ENCODE measurements around the gene PRPF18. TPM values are rescaled to one million over a fixed set of nuclear protein-coding genes. Genes with fewer than 3 reads are reported as not detected.
A peak's percentile ranks its signal among the peaks of the same experiment; 100 is the strongest.

Gene PRPF18
- total RNA-seq, 1 donor from 2014 or later: 29.6 TPM

GRCh38 chr10:13637894-13638293, 51.1 kb downstream of the PRPF18 start:
- DNase-seq (ENCODE audit: low read depth, low spot score): no peak

DNA sequence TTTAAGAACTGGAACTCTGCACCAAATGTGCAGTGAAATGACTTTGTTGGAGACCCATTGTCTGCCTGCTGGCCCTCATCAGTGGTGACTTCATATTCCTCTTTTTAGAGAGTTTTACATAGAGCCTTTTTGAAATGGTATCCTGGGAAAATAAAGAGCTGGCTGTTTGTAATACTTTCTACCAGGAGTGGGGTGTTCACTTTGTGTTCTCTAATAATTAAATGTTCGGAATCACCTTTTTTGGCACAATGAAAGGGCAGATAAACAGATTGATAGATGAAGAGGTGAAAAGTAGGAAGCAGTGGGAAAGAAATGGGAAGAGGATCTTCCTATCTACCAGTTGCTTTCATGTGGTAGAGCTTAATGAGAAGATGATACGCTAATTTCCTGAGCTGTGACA, 55.5 kb downstream of the PRPF18 start:
- DNase-seq (ENCODE audit: low read depth, low spot score): no peak

DNA sequence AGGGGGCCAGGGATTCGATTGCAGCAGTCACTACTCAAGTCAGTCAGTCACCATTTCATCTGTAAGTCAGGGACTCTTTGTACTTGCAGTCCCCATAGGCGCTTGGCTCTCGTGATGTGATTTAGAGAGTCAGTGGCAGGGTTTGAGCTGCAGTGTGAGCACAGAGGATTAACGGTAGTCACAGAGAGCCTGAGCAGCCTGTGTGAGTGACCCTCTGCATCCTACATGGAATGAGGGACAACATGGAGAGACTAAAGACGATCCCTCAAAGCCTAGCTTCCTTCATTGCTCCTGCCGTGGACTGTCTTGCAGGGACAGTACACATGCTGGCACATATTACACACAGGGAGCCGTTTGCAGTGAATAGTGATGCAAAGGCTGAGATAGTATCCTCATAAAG, 56.3 kb downstream of the PRPF18 start:
- DNase-seq (ENCODE audit: low read depth, low spot score): no peak

DNA sequence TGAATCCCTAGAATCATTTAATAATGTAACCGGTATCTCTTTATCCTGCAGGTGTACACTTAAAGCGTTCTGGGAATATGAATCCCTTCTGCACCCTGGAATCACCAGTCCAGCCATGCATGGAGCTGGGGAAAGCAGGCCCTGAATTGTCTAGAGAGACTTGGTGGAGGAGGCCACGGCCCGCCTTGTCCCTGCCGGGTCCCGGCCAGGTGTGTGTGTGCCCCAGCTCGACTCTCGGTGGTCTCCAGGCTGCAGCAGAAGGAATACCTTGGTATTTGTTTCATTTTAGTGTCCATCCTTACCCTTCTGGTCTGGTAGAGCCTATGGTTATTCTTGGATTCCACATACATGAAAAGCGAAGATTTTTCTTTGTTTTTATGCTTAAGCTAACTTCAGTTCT, 58.1 kb downstream of the PRPF18 start:
- no peak for DNase-seq (ENCODE audit: low read depth, low spot score)

- no peak for DNase-seq (ENCODE audit: low read depth, low spot score)
These were observed 61.7 kb downstream of the PRPF18 start for GRCh38 chr10:13648425-13648824.

- DNase-seq (ENCODE audit: low read depth, low spot score): no peak
These were observed 63.2 kb downstream of the PRPF18 start for GRCh38 chr10:13649844-13650520.

DNA sequence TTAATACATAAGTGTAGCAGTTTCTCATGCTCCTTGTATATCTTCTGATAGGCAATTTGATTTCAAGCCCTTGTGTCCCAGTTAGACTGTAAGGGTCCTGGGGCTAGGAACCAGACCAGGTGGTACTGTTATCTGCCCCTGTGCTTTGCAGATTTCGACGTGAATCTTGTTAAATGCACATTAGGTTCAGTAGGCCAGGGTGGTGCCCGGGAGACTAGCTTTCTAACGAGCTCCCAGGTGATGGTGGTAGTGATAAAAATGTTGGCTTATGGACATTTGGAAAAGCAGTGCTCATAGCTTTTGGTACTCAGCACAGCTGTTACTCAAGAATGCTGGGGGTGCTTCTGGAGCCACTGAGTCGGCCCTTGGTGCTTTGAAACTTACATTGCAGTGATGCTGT, 64.2 kb downstream of the PRPF18 start:
- no peak for DNase-seq (ENCODE audit: low read depth, low spot score)

DNA sequence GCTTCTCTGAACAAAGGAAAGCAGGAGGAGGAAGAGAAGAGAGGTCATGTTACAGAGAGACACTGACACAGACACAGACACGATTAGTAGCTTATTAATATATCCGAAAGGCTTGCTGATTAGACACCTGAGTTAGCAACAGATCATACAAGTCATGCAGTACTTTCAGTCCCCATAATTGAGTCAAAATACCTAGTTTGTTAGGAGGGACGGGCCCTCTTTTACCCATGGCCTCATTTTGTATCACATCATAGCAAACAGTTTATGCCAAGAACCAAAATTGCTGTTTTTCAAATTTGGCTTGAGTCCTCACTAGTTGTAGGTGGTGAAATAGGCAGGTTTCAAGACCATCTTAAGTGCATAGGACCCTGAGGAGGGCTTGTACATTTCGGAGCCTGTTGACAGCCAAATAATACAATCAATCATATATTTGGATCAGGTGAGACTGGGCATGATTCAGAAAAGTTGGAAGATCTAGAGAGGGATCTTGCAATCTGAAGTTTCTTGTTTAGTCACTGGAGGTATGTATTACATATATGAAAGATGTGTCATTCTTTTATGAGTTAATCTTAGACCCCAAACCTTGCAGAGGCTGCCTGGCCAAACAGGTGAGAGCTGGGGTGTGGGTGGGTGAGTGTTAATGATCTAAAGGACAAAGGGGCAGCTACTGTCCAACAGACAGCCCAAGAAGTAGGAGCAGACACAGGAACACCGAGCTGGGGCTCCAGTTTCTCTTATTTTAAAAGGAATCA, 65.4 kb downstream of the PRPF18 start:
- no peak for DNase-seq (ENCODE audit: low read depth, low spot score)

- DNase-seq (ENCODE audit: low read depth, low spot score): no peak
These were observed 66.1 kb downstream of the PRPF18 start for GRCh38 chr10:13652860-13653259.

GRCh38 chr10:13654118-13654830, 67.5 kb downstream of the PRPF18 start:
- no peak for DNase-seq (ENCODE audit: low read depth, low spot score)

GRCh38 chr10:13654846-13655245, 68.1 kb downstream of the PRPF18 start:
- no peak for DNase-seq (ENCODE audit: low read depth, low spot score)

GRCh38 chr10:13656337-13657100, 69.8 kb downstream of the PRPF18 start:
- no peak for DNase-seq (ENCODE audit: low read depth, low spot score)

DNA sequence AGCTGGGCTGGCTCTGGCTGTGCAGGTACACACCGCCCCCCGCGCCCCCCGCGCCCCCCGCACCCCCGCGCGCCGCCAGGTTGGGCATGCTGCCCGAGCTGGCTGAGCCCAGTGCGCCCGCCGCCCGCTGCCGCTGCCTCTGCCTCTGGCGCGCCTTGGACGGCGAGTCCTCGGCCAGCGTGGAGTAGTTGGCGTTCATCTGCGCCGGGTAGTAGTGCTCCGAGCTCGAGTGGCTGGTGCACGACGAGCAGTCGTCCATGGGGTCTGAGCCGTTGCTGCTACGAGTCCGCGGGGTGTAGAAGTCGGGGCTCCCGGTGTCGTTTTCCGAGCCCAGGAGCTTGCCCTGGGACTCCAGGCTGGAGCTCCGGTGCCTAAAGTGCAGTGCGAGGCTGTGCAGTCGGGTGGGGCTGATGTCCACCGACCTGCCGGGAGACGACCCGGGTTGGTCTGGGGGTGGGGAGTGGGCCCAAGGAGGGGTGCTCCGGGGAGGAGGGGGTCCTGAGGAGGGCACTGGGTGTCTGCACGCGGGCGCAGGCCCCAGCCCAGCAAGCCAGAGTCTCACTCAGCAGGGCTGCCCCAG, 70.4 kb downstream of the PRPF18 start:
- no peak for DNase-seq (ENCODE audit: low read depth, low spot score)

GRCh38 chr10:13658264-13658663, 71.5 kb downstream of the PRPF18 start:
- no peak for DNase-seq (ENCODE audit: low read depth, low spot score)

GRCh38 chr10:13658871-13659685, 72.3 kb downstream of the PRPF18 start:
- DNase-seq (ENCODE audit: low read depth, low spot score): no peak

DNA sequence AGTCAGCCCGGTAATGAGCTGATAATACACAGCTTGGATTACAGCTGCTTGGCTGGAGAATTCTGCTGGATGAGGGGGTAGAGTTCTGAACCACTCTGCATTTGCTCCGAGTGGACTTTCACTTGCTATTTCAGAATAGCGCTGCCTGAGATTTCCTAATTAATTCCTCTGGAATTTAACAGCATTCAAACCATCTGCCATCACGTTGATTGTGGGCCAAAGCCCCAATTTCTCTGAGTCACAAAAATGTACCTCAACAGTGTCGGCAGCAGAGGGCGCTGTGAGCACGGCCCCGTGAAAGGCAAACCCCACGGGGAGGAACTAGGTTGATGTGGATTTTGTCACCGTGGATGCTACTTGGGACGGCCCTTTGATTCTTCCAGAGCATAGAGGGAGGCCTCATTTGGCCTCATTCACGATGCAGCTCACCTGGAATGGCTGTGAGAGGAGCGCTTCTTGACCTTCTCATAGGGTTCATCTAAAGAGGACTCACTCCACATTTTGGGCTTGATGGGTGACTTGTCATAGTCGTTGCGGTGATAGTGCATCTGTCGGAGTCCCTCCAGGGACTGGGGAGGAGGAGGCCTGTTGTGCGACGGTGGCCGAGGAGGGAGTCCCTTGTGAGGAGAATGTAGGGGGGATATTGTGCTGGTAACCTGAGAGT, 73.3 kb downstream of the PRPF18 start:
- peak; percentile 10 for DNase-seq (ENCODE audit: low read depth, low spot score)

- no peak for DNase-seq (ENCODE audit: low read depth, low spot score)
These were observed 73.8 kb downstream of the PRPF18 start for GRCh38 chr10:13660551-13660920.

DNA sequence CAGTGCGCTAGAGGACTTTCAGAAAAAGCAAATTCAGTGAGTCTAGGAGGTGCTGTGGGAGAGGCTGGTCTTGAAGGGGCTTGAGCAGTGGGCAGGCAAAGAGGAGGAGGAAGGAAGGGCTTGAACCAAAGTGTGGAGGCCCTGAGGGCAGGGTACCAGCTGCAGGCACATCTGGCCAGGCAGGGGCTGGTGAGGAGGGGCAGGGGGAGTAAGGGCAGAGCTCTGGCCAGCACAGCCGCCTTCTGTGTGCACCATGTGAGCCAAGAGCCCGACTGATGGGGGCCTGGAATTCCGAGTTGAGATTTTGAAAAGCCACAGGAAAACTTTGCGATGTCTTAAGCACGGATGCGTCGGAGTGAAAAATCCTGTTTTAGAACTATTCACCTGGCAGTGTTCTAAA, 74.5 kb downstream of the PRPF18 start:
- no peak for DNase-seq (ENCODE audit: low read depth, low spot score)

- DNase-seq (ENCODE audit: low read depth, low spot score): no peak
These were observed 78.9 kb downstream of the PRPF18 start for GRCh38 chr10:13665516-13666262.

Data from pulmonary artery endothelial cell (primary cell).